Ovary (tissue), 3 donors: ENCODE results near the gene SKI.

ENCODE experiments used
- POLR2A ChIP-seq: fragments of 450-650 bp; IDR thresholded peaks from one replicate; pipeline ENCODE4 v1.6.1; 2017; ENCODE audit warnings: antibody characterized with exemption, mild to moderate bottlenecking, moderate library complexity
- TF ChIP-seq, protein P1 (sequence below), 3 donors: fragments of 450-650 bp in 2 of 3; fragments of 200-600 bp in 1 of 3; IDR thresholded peaks; one replicate each; pipeline versions ENCODE4 v1.5.1 to v1.8.0; 2016 to 2022; ENCODE audit warnings: antibody characterized with exemption in 3 of 3, mild to moderate bottlenecking in 1 of 3
- donor health status: DM: no; HTN: no; CAD: no.

DNA sequence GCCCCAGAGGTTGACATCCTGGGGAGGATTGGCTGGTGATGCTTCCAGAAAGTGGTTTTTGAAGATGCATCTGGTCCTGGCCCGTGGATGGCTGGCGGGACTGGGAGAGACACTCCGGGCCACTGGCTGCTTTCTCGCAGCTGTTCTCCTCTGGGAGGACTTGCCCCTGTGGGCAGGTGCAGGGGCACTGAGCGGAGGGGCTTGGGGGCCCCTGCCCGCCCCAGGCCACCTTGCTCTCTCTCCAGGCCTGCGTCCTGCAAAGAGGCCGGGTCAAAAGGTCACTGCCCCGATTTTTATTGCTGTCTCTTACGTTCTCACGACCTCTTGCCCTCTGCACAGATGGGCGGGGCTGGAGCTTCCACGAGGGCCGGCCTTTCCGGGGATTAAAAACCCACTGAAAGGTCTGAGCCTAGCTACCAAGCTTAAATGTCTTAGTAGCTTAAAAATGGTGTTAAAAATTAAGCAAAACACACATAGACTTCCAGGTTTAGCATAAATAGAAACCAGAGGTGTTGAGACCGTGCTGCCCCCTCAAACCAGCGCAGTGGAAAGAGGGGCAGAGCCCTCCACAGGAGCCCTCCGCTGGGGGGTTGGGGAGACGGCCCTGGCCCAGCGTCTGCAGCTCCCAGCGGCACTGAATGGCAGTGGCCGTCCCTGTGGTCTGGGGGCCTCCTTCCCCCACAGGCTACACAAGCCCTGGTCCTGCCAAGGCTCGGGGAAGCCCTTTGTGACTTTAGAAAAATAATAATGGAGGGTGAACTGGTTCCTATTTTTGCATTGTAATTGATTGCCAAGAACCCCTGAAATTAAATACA, 43.9 kb downstream of the SKI start:
- TF ChIP-seq POLR2A = no peak
- TF ChIP-seq, protein P1, sequence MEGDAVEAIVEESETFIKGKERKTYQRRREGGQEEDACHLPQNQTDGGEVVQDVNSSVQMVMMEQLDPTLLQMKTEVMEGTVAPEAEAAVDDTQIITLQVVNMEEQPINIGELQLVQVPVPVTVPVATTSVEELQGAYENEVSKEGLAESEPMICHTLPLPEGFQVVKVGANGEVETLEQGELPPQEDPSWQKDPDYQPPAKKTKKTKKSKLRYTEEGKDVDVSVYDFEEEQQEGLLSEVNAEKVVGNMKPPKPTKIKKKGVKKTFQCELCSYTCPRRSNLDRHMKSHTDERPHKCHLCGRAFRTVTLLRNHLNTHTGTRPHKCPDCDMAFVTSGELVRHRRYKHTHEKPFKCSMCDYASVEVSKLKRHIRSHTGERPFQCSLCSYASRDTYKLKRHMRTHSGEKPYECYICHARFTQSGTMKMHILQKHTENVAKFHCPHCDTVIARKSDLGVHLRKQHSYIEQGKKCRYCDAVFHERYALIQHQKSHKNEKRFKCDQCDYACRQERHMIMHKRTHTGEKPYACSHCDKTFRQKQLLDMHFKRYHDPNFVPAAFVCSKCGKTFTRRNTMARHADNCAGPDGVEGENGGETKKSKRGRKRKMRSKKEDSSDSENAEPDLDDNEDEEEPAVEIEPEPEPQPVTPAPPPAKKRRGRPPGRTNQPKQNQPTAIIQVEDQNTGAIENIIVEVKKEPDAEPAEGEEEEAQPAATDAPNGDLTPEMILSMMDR (IDR thresholded peaks at IDR 0.05) = no peak
